ES-I3 (cell line): Measurements from ENCODE around the gene RPS16.

Experiments used
- H3K36me3 ChIP-seq: 2 replicates; pipeline ENCODE4 v1.6.1; 2013; ENCODE audit warnings: mild to moderate bottlenecking, low read length, control low read depth, moderate library complexity; ENCODE audit not compliant: insufficient read depth
- H3K4me1 ChIP-seq: 2 replicates; pipeline ENCODE4 v1.6.1; 2013; ENCODE audit warnings: mild to moderate bottlenecking, control low read depth, low read length; ENCODE audit not compliant: insufficient read depth
- H3K9ac ChIP-seq: 2 replicates; pipeline ENCODE4 v1.6.1; 2013; ENCODE audit warnings: low read depth, mild to moderate bottlenecking, low read length, moderate library complexity
- H3K9me3 ChIP-seq: 2 replicates; pipeline ENCODE4 v1.6.1; 2013; ENCODE audit warnings: mild to moderate bottlenecking, low read length, moderate library complexity; ENCODE audit not compliant: control insufficient read depth, insufficient read depth

Gene RPS16

GRCh38 chr19:39438270-39438934 lies 2.7 kb upstream of the RPS16 start:
- Histone ChIP-seq H3K36me3 (peaks cover 14% of the 10 kb centered on the region), H3K4me1 (peaks cover 14% of the 10 kb centered on the region; the same call in 1 of the 2 replicates), H3K9me3 (no peaks in the 10 kb centered on the region), H3K9ac (no peak overlapping the region)

GRCh38 chr19:39436350-39436716 lies 584 bp upstream of the RPS16 start:
- peaks cover 14% of the 10 kb centered on the region; the same call in 1 of the 2 replicates for H3K4me1 ChIP-seq
- H3K9ac ChIP-seq, result peak overlapping the region; percentile 97

GRCh38 chr19:39434123-39435076 lies 1.3 kb downstream of the RPS16 start:
- H3K4me1 ChIP-seq, result peaks cover 13% of the 10 kb centered on the region; the same call in 1 of the 2 replicates
- peaks cover 21% of the 10 kb centered on the region for H3K36me3 ChIP-seq
- no peaks in the 10 kb centered on the region for H3K9me3 ChIP-seq
- H3K9ac ChIP-seq, result peak overlapping the region; percentile 97

More at GRCh38 chr19:39436350-39436716, 584 bp upstream of the RPS16 start:
- Histone ChIP-seq H3K9me3 (no peaks in the 10 kb centered on the region), H3K36me3 (peaks cover 21% of the 10 kb centered on the region)

- Histone ChIP-seq H3K36me3 (peaks cover 21% of the 10 kb centered on the region), H3K4me1 (peaks cover 17% of the 10 kb centered on the region; the same call in 1 of the 2 replicates), H3K9me3 (no peaks in the 10 kb centered on the region), H3K9ac (no peak overlapping the region)
Measured at GRCh38 chr19:39433480-39434079, 2.2 kb downstream of the RPS16 start.

GRCh38 chr19:39432677-39433025 lies 3.1 kb downstream of the RPS16 start:
- Histone ChIP-seq H3K9me3 (no peaks in the 10 kb centered on the region), H3K36me3 (peaks cover 21% of the 10 kb centered on the region), H3K9ac (no peak overlapping the region), H3K4me1 (peaks cover 13% of the 10 kb centered on the region; the same call in 1 of the 2 replicates)

- H3K4me1 ChIP-seq, result peaks cover 15% of the 10 kb centered on the region; the same call in 1 of the 2 replicates
- H3K36me3 ChIP-seq, result peaks cover 21% of the 10 kb centered on the region
- H3K9ac ChIP-seq, result peak overlapping the region; percentile 31; the same call in 1 of the 2 replicates
- H3K9me3 ChIP-seq, result no peaks in the 10 kb centered on the region
Measured at GRCh38 chr19:39430675-39431593, 4.8 kb downstream of the RPS16 start.

GRCh38 chr19:39428283-39429112 lies 7.3 kb downstream of the RPS16 start:
- peak overlapping the region; percentile 37; the same call in 1 of the 2 replicates for H3K9ac ChIP-seq
- no peaks in the 10 kb centered on the region for H3K9me3 ChIP-seq
- peaks cover 15% of the 10 kb centered on the region; the same call in 1 of the 2 replicates for H3K4me1 ChIP-seq
- peaks cover 8% of the 10 kb centered on the region for H3K36me3 ChIP-seq

GRCh38 chr19:39427707-39428106 lies 8.0 kb downstream of the RPS16 start:
- H3K9me3 ChIP-seq, result no peaks in the 10 kb centered on the region
- H3K9ac ChIP-seq, result no peak overlapping the region
- peaks cover under 1% of the 10 kb centered on the region for H3K36me3 ChIP-seq
- peaks cover 15% of the 10 kb centered on the region; the same call in 1 of the 2 replicates for H3K4me1 ChIP-seq

GRCh38 chr19:39426170-39426569 lies 9.6 kb downstream of the RPS16 start:
- Histone ChIP-seq H3K36me3 (peaks cover 4% of the 10 kb centered on the region), H3K9ac (no peak overlapping the region), H3K4me1 (peaks cover 13% of the 10 kb centered on the region; the same call in 1 of the 2 replicates), H3K9me3 (no peaks in the 10 kb centered on the region)

- peaks cover 5% of the 10 kb centered on the region for H3K36me3 ChIP-seq
- peaks cover 11% of the 10 kb centered on the region; the same call in 1 of the 2 replicates for H3K4me1 ChIP-seq
- no peak overlapping the region for H3K9ac ChIP-seq
- H3K9me3 ChIP-seq, result no peaks in the 10 kb centered on the region
Measured at GRCh38 chr19:39425744-39426143, 10.0 kb downstream of the RPS16 start.

GRCh38 chr19:39424934-39425333 lies 10.8 kb downstream of the RPS16 start:
- Histone ChIP-seq H3K9me3 (no peaks in the 10 kb centered on the region), H3K36me3 (peaks cover 12% of the 10 kb centered on the region), H3K4me1 (peaks cover 11% of the 10 kb centered on the region; the same call in 1 of the 2 replicates), H3K9ac (no peak overlapping the region)

- Histone ChIP-seq H3K4me1 (peaks cover 4% of the 10 kb centered on the region; the same call in 1 of the 2 replicates), H3K36me3 (peaks cover 16% of the 10 kb centered on the region), H3K9ac (no peak overlapping the region), H3K9me3 (no peaks in the 10 kb centered on the region)
Measured at GRCh38 chr19:39423258-39424086, 12.3 kb downstream of the RPS16 start.
